ENCODE measurements around the gene FGF14. TPM values are rescaled to one million over a fixed set of nuclear protein-coding genes. Genes with fewer than 3 reads are reported as not detected.

FGF14 gene
- total RNA-seq, 4 donors from 2014 or later = 0.08 to 1.4 (median 0.22) TPM

GRCh38 chr13:101708115-101708514, 693.7 kb downstream of the FGF14 start:
- H3K36me3 ChIP-seq = no peaks in the 10 kb centered on the region
- DNase-seq (ENCODE audit: low spot score in 2 of 2) = no peak
- 94% methylated on average over 1 of the region's 1 CpG for WGBS
- no peaks in the 10 kb centered on the region for H3K4me1 ChIP-seq
- no peak overlapping the region for H3K4me3 ChIP-seq
- no peaks in the 10 kb centered on the region for H3K9me3 ChIP-seq
- TF ChIP-seq POLR2AphosphoS5 (IDR thresholded peaks at IDR 0.05) = no peak
- no peak for TF ChIP-seq EP300 (IDR thresholded peaks at IDR 0.05)
- no peak for TF ChIP-seq CTCF (IDR thresholded peaks at IDR 0.05)
- TF ChIP-seq POLR2A (IDR thresholded peaks at IDR 0.05) = no peak
- no peak overlapping the region for H3K27ac ChIP-seq
- H3K27me3 ChIP-seq = no peaks in the 10 kb centered on the region

GRCh38 chr13:101707659-101708058, 694.2 kb downstream of the FGF14 start:
- WGBS = 81% methylated on average over 2 of the region's 2 CpGs
- H3K36me3 ChIP-seq = no peaks in the 10 kb centered on the region
- no peaks in the 10 kb centered on the region for H3K27me3 ChIP-seq
- DNase-seq (ENCODE audit: low spot score in 2 of 2) = no peak
- H3K9me3 ChIP-seq = no peaks in the 10 kb centered on the region
- no peak overlapping the region for H3K27ac ChIP-seq
- TF ChIP-seq POLR2AphosphoS5 (IDR thresholded peaks at IDR 0.05) (no peak), EP300 (IDR thresholded peaks at IDR 0.05) (no peak)
- no peaks in the 10 kb centered on the region for H3K4me1 ChIP-seq
- no peak overlapping the region for H3K4me3 ChIP-seq

- H3K36me3 ChIP-seq = no peaks in the 10 kb centered on the region
- DNase-seq (ENCODE audit: low spot score in 2 of 2) = peak in 1 of 2 donors; percentile 80
- WGBS = 40% methylated on average over 6 of the region's 6 CpGs
Measured at GRCh38 chr13:101706651-101707050, 695.2 kb downstream of the FGF14 start.

GRCh38 chr13:101703838-101704237, 698.0 kb downstream of the FGF14 start:
- Histone ChIP-seq H3K27me3 (no peaks in the 10 kb centered on the region), H3K4me3 (no peak overlapping the region), H3K9me3 (no peaks in the 10 kb centered on the region), H3K36me3 (no peaks in the 10 kb centered on the region), H3K4me1 (peaks cover 7% of the 10 kb centered on the region), H3K27ac (no peak overlapping the region)
- no peak for TF ChIP-seq EP300 (IDR thresholded peaks at IDR 0.05)
- TF ChIP-seq POLR2A (IDR thresholded peaks at IDR 0.05) = no peak
- no peak for TF ChIP-seq POLR2AphosphoS5 (IDR thresholded peaks at IDR 0.05)
- no peak for TF ChIP-seq CTCF (IDR thresholded peaks at IDR 0.05)
- DNase-seq (ENCODE audit: low spot score in 2 of 2) = no peak
- 79% methylated on average over 3 of the region's 3 CpGs for WGBS

More at GRCh38 chr13:101706651-101707050, 695.2 kb downstream of the FGF14 start:
- no peaks in the 10 kb centered on the region for H3K4me1 ChIP-seq
- no peak overlapping the region for H3K4me3 ChIP-seq
- H3K27me3 ChIP-seq = no peaks in the 10 kb centered on the region
- H3K27ac ChIP-seq = no peak overlapping the region
- TF ChIP-seq CTCF (IDR thresholded peaks at IDR 0.05) = no peak
- peak in 2 of 3 donors; percentile 61 to 74 for TF ChIP-seq POLR2AphosphoS5 (IDR thresholded peaks at IDR 0.05)
- no peaks in the 10 kb centered on the region for H3K9me3 ChIP-seq

- DNase-seq (ENCODE audit: low spot score in 2 of 2) = no peak
- no peaks in the 10 kb centered on the region for H3K9me3 ChIP-seq
- WGBS = 94% methylated on average over 1 of the region's 1 CpG
- H3K4me3 ChIP-seq = no peak overlapping the region
- H3K36me3 ChIP-seq = no peaks in the 10 kb centered on the region
- no peak for TF ChIP-seq EP300 (IDR thresholded peaks at IDR 0.05)
- no peak for TF ChIP-seq POLR2A (IDR thresholded peaks at IDR 0.05)
- TF ChIP-seq POLR2AphosphoS5 (IDR thresholded peaks at IDR 0.05) = no peak
- TF ChIP-seq CTCF (IDR thresholded peaks at IDR 0.05) = no peak
- no peaks in the 10 kb centered on the region for H3K27me3 ChIP-seq
- H3K27ac ChIP-seq = no peak overlapping the region
- peaks cover 7% of the 10 kb centered on the region for H3K4me1 ChIP-seq
Measured at GRCh38 chr13:101703081-101703480, 698.8 kb downstream of the FGF14 start.

GRCh38 chr13:101700598-101700997, 701.2 kb downstream of the FGF14 start:
- TF ChIP-seq EP300 (IDR thresholded peaks at IDR 0.05) = no peak
- TF ChIP-seq POLR2AphosphoS5 (IDR thresholded peaks at IDR 0.05) = peak in 1 of 3 donors; percentile 25
- no peak for DNase-seq (ENCODE audit: low spot score in 2 of 2)
- no peaks in the 10 kb centered on the region for H3K36me3 ChIP-seq
- H3K4me1 ChIP-seq = peaks cover 7% of the 10 kb centered on the region
- no peaks in the 10 kb centered on the region for H3K9me3 ChIP-seq
- no peaks in the 10 kb centered on the region for H3K27me3 ChIP-seq
- 51% methylated on average over 3 of the region's 3 CpGs for WGBS
- no peak overlapping the region for H3K4me3 ChIP-seq
- no peak overlapping the region for H3K27ac ChIP-seq
